Measurements from ENCODE around the gene C5orf63.

- no peak for TF ChIP-seq CTCF (IDR thresholded peaks at IDR 0.05)
- TF ChIP-seq POLR2A (IDR thresholded peaks at IDR 0.05; ENCODE audit: low read depth) = no peak
Measured at GRCh38 chr5:127026166-127026565, 47.1 kb downstream of the C5orf63 start.
